ENCODE results near the gene ATP1A1. TPM values are rescaled to one million over a fixed set of nuclear protein-coding genes. Genes with fewer than 3 reads are reported as not detected.

The ATP1A1 gene
- total and polyA plus RNA-seq, 2 experiments from 2014 or later = 665 to 1,350 TPM

GRCh38 chr1:116326486-116326885 is 46.6 kb upstream of the ATP1A1 start:
- H3K27me3 ChIP-seq = no peaks in the 10 kb centered on the region
- DNase-seq (ENCODE audit: low read depth in 1 of 2, low spot score in 1 of 2) = no peak
- H3K27ac ChIP-seq = no peak overlapping the region
- H3K36me3 ChIP-seq = no peaks in the 10 kb centered on the region
- H3K9me3 ChIP-seq (ENCODE audit: low read depth) = no peaks in the 10 kb centered on the region
- H3K4me1 ChIP-seq (ENCODE audit: low read depth) = peaks cover 33% of the 10 kb centered on the region
- no peak overlapping the region for H3K4me3 ChIP-seq
- TF ChIP-seq CTCF (IDR thresholded peaks at IDR 0.05; ENCODE audit: low read depth, low read length) = no peak

- Histone ChIP-seq H3K4me3 (no peak overlapping the region), H3K36me3 (no peaks in the 10 kb centered on the region), H3K9me3 (ENCODE audit: low read depth) (no peaks in the 10 kb centered on the region), H3K27ac (no peak overlapping the region), H3K4me1 (ENCODE audit: low read depth) (peaks cover 24% of the 10 kb centered on the region), H3K27me3 (no peaks in the 10 kb centered on the region)
- DNase-seq (ENCODE audit: low read depth in 1 of 2, low spot score in 1 of 2) = no peak
- TF ChIP-seq CTCF (IDR thresholded peaks at IDR 0.05; ENCODE audit: low read depth, low read length) = no peak
Measured at GRCh38 chr1:116328671-116329070, 44.4 kb upstream of the ATP1A1 start.

- Histone ChIP-seq H3K27me3 (no peaks in the 10 kb centered on the region), H3K27ac (no peak overlapping the region), H3K4me1 (ENCODE audit: low read depth) (peaks cover 31% of the 10 kb centered on the region), H3K9me3 (ENCODE audit: low read depth) (no peaks in the 10 kb centered on the region), H3K36me3 (no peaks in the 10 kb centered on the region), H3K4me3 (no peak overlapping the region)
- peak in 1 of 2 donors; percentile 49 for DNase-seq (ENCODE audit: low read depth in 1 of 2, low spot score in 1 of 2)
- no peak for TF ChIP-seq CTCF (IDR thresholded peaks at IDR 0.05; ENCODE audit: low read depth, low read length)
Measured at GRCh38 chr1:116329524-116330341, 43.3 kb upstream of the ATP1A1 start.

- H3K4me3 ChIP-seq = no peak overlapping the region
- no peaks in the 10 kb centered on the region for H3K36me3 ChIP-seq
- TF ChIP-seq CTCF (IDR thresholded peaks at IDR 0.05; ENCODE audit: low read depth, low read length) = no peak
Measured at GRCh38 chr1:116330342-116330652, 42.7 kb upstream of the ATP1A1 start.

GRCh38 chr1:116330846-116331245 is 42.2 kb upstream of the ATP1A1 start:
- Histone ChIP-seq H3K9me3 (ENCODE audit: low read depth) (no peaks in the 10 kb centered on the region), H3K4me1 (ENCODE audit: low read depth) (peaks cover 30% of the 10 kb centered on the region), H3K27ac (no peak overlapping the region), H3K4me3 (no peak overlapping the region), H3K27me3 (no peaks in the 10 kb centered on the region), H3K36me3 (no peaks in the 10 kb centered on the region)
- no peak for DNase-seq (ENCODE audit: low read depth in 1 of 2, low spot score in 1 of 2)
- no peak for TF ChIP-seq CTCF (IDR thresholded peaks at IDR 0.05; ENCODE audit: low read depth, low read length)

More at GRCh38 chr1:116330342-116330652, 42.7 kb upstream of the ATP1A1 start:
- Histone ChIP-seq H3K27ac (no peak overlapping the region), H3K9me3 (ENCODE audit: low read depth) (no peaks in the 10 kb centered on the region), H3K27me3 (no peaks in the 10 kb centered on the region), H3K4me1 (ENCODE audit: low read depth) (peaks cover 30% of the 10 kb centered on the region)
- DNase-seq (ENCODE audit: low read depth in 1 of 2, low spot score in 1 of 2) = no peak

Data from cardiac muscle cell (in vitro differentiated cells and primary cell).